Measurements from ENCODE around the gene SPEM3. TPM values are rescaled to one million over a fixed set of nuclear protein-coding genes. Genes with fewer than 3 reads are reported as not detected.
A peak's percentile ranks its signal among the peaks of the same experiment; 100 is the strongest.
"Not testable (repeated sequence)": the region's sequence is repeated elsewhere in the genome, so short reads cannot be mapped to it uniquely, and the experiment has no call there.

SPEM3 gene
- total and polyA plus RNA-seq, 3 donors from 2014 or later = 5.7 to 63.0 (median 18.8) TPM

GRCh38 chr17:7466318-7466638, 37.6 kb downstream of the SPEM3 start:
- no peaks in the 10 kb centered on the region for H3K36me3 ChIP-seq (ENCODE audit: low read depth, missing control alignments)
- H3K27ac ChIP-seq = peak overlapping the region; percentile 31 to 80
- H3K9me3 ChIP-seq = no peaks in the 10 kb centered on the region
- H3K27me3 ChIP-seq = no peaks in the 10 kb centered on the region
- 73 to 84% methylated on average over 8 to 9 of the region's 9 CpGs for WGBS, 2 donors
- H3K4me1 ChIP-seq = peaks cover 16% of the 10 kb centered on the region
- no peak overlapping the region for H3K4me3 ChIP-seq
- intact Hi-C loops (cut with DNase I; ENCODE audit: low total_unique reads) = no loop called here
- TF ChIP-seq CTCF (IDR thresholded peaks at IDR 0.05) (no peak), POLR2A (IDR thresholded peaks at IDR 0.05) (no peak)
- DNase-seq = no peak

DNA sequence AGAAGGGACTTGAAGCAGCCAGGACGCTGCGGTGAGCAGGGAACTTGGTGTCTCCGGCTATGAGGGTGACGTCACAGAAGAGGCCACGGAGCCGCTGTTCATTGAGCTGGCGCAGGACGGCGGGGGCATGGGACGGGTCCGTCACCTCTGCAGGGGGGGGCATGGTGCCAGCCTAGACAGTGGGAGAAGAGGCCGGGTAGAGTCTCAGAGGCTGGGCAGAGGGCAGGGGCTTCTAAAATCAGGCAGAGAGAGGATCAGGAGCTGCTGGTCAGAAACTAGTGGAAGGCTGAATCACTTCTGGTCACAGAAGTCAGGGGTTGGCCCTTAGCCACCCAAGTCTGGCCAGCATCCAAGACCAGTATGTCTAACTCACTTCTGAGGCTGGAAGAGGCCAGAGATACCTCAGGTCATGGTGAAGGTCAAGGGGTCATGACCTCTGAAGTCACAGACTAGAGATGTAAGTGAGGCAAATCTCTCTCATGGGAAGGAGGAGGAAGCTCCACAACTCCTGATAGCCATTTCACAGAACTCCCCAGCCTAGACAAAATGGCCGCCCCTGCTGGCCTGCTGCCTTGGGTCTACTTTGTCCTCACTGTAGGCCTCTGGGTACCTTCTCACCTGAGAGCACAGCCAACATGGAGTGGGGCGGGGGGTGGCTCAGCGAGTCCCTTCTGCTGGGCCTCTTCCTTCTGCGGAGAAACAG, 38.1 kb downstream of the SPEM3 start:
- H3K9me3 ChIP-seq = no peaks in the 10 kb centered on the region

GRCh38 chr17:7467498-7467897, 38.8 kb downstream of the SPEM3 start:
- TF ChIP-seq CTCF (IDR thresholded peaks at IDR 0.05) = no peak
- TF ChIP-seq POLR2A (IDR thresholded peaks at IDR 0.05) = no peak
- DNase-seq = no peak
- Histone ChIP-seq H3K27ac (peak overlapping the region in 1 of 2 donors; percentile 80), H3K9me3 (no peaks in the 10 kb centered on the region), H3K27me3 (no peaks in the 10 kb centered on the region), H3K4me3 (no peak overlapping the region), H3K36me3 (ENCODE audit: low read depth, missing control alignments) (no peaks in the 10 kb centered on the region), H3K4me1 (peaks cover 16% of the 10 kb centered on the region)
- intact Hi-C loops (cut with DNase I; ENCODE audit: low total_unique reads) = no loop called here
- WGBS, 2 donors = 90 to 96% methylated on average over 3 of the region's 3 CpGs

More for the DNA sequence above, 38.1 kb downstream of the SPEM3 start:
- Histone ChIP-seq H3K27ac (peak overlapping the region; percentile 31 to 80), H3K36me3 (ENCODE audit: low read depth, missing control alignments) (no peaks in the 10 kb centered on the region), H3K4me1 (peaks cover 16% of the 10 kb centered on the region), H3K27me3 (no peaks in the 10 kb centered on the region), H3K4me3 (no peak overlapping the region)
- WGBS, 2 donors = 57 to 65% methylated on average over 15 to 16 of the region's 16 CpGs
- intact Hi-C loops (cut with DNase I; ENCODE audit: low total_unique reads) = no loop called here
- peak; percentile 80 for DNase-seq
- no peak for TF ChIP-seq CTCF (IDR thresholded peaks at IDR 0.05)

- Histone ChIP-seq H3K27me3 (no peaks in the 10 kb centered on the region), H3K36me3 (ENCODE audit: low read depth, missing control alignments) (no peaks in the 10 kb centered on the region), H3K9me3 (no peaks in the 10 kb centered on the region), H3K4me1 (peaks cover 16% of the 10 kb centered on the region), H3K4me3 (no peak overlapping the region), H3K27ac (no peak overlapping the region)
- no peak for DNase-seq
- 92 to 95% methylated on average over 11 of the region's 11 CpGs for WGBS, 2 donors
- no peak for TF ChIP-seq CTCF (IDR thresholded peaks at IDR 0.05)
- TF ChIP-seq POLR2A (IDR thresholded peaks at IDR 0.05) = no peak
- intact Hi-C loops (cut with DNase I; ENCODE audit: low total_unique reads) = no loop called here
Observed at GRCh38 chr17:7468290-7468689, 39.6 kb downstream of the SPEM3 start.

GRCh38 chr17:7468804-7469389, 40.2 kb downstream of the SPEM3 start:
- 75 to 78% methylated on average over 12 of the region's 12 CpGs for WGBS, 2 donors
- intact Hi-C loops (cut with DNase I; ENCODE audit: low total_unique reads) = no loop called here
- Histone ChIP-seq H3K36me3 (ENCODE audit: low read depth, missing control alignments) (no peaks in the 10 kb centered on the region), H3K9me3 (no peaks in the 10 kb centered on the region), H3K27ac (no peak overlapping the region), H3K4me1 (peaks cover 16% of the 10 kb centered on the region), H3K4me3 (no peak overlapping the region), H3K27me3 (no peaks in the 10 kb centered on the region)
- TF ChIP-seq CTCF (IDR thresholded peaks at IDR 0.05) = no peak
- TF ChIP-seq POLR2A (IDR thresholded peaks at IDR 0.05) = no peak
- no peak for DNase-seq

DNA sequence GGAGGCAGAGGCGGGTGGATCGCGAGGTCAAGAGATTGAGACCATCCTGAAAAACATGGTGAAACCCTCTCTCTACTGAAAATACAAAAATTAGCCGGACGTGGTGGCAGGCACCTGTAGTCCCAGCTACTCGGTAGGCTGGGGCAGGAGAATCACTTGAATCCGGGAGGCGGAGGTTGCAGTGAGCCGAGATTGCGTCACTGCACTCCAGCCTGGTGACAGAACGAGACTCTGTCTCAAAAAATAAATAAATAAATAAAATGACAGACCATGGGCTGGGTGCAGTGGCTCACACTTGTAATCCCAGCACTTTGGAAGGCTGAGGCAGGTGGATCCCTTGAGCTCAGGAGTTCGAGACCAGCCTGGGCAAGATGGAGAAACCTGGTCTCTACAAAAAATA, 41.2 kb downstream of the SPEM3 start:
- H3K4me3 ChIP-seq; H3K27me3 ChIP-seq; H3K36me3 ChIP-seq (ENCODE audit: low read depth, missing control alignments); H3K27ac ChIP-seq; intact Hi-C loops (cut with DNase I; ENCODE audit: low total_unique reads); DNase-seq; H3K9me3 ChIP-seq: not testable (repeated sequence)
- WGBS, 2 donors = 95 to 97% methylated on average over 12 of the region's 12 CpGs
- peaks cover 16% of the 10 kb centered on the region for H3K4me1 ChIP-seq

DNA sequence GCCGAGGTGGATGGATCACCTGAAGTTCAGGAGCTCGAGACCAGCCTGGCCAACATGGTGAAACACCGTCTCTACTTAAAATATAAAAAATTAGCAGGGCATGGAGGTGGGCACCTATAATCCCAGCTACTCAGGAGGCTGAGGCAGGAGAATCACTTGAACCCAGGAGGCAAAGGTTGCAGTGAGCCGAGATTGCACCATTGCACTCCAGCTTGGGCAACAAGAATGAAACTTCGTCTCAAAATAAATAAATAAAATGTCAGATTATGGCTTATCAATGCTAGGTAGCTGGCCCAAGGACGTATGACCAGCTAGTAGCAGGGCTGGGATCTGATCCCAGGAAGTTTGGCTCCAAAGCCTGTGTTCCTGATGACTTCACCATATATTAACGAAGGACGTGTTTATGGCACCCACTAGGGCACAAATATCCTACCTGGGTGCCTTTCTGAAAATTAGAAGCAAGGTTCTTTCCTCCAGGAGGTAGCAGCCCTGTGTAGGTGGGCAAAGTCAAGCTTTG, 41.9 kb downstream of the SPEM3 start:
- H3K27me3 ChIP-seq; H3K9me3 ChIP-seq; H3K27ac ChIP-seq; DNase-seq; H3K36me3 ChIP-seq (ENCODE audit: low read depth, missing control alignments); intact Hi-C loops (cut with DNase I; ENCODE audit: low total_unique reads); H3K4me3 ChIP-seq: not testable (repeated sequence)
- H3K4me1 ChIP-seq = peaks cover 16% of the 10 kb centered on the region
- WGBS, 2 donors = 69% methylated on average over 8 of the region's 8 CpGs
